Activated CD8-positive, alpha-beta T cell treated with anti-CD3 and anti-CD28 coated beads for 36 hours (primary cell): ENCODE data around the gene RNF39. TPM values are rescaled to one million over a fixed set of nuclear protein-coding genes. Genes with fewer than 3 reads are reported as not detected.

ENCODE experiments used
- ATAC-seq: fragments of 200-7000 bp; cut with Tn5 transposase; one replicate; pipeline ENCODE4 v1.10.0; 2021; ENCODE audit warnings: mild to moderate bottlenecking, moderate library complexity
- CTCF ChIA-PET: fragments of 350-600 bp; sonication (Branson Sonifier 250); formaldehyde crosslinking; loops from one replicate; lab custom pipeline; 2021; ENCODE audit warnings: antibody characterized with exemption; lab: Charles Lee
- POLR2A ChIA-PET: fragments of 350-600 bp; sonication (Branson Sonifier 250); formaldehyde crosslinking; loops from one replicate; lab custom pipeline; 2021; ENCODE audit warnings: antibody characterized with exemption; lab: Charles Lee
- DNase-seq: peaks from one replicate; pipeline ENCODE4 v3.0.0-alpha.2; 2020
- H3K27ac Mint-ChIP-seq: one replicate; pipeline ENCODE4 v1.8.0; 2021; ENCODE audit warnings: mild to moderate bottlenecking, mixed read lengths
- H3K27me3 Mint-ChIP-seq: one replicate; pipeline ENCODE4 v1.8.0; 2021; ENCODE audit warnings: mixed read lengths
- H3K36me3 Mint-ChIP-seq: one replicate; pipeline ENCODE4 v1.8.0; 2021; ENCODE audit warnings: low read depth, mixed read lengths
- H3K4me1 Mint-ChIP-seq: one replicate; pipeline ENCODE4 v1.8.0; 2021; ENCODE audit warnings: low read depth, mixed read lengths
- H3K4me3 Mint-ChIP-seq: one replicate; pipeline ENCODE4 v1.8.0; 2021; ENCODE audit warnings: mild to moderate bottlenecking, moderate library complexity, mixed read lengths
- H3K9me3 Mint-ChIP-seq: one replicate; pipeline ENCODE4 v1.8.0; 2021; ENCODE audit warnings: mixed read lengths
- CTCF ChIP-seq: fragments of 200-600 bp; IDR thresholded peaks from one replicate; pipeline ENCODE4 v1.8.0; 2022; ENCODE audit warnings: antibody characterized with exemption, mild to moderate bottlenecking
- intact Hi-C: fragments of 100-400 bp; cut with micrococcal nuclease; formaldehyde crosslinking; loops from one replicate; pipeline ENCODE4 v1.10.0; 2022
- total RNA-seq, 2 experiments: library from RNA; stranded (reverse); gene quantifications; one replicate each; pipeline ENCODE4 v1.2.3, GENCODE V29; 2021

RNF39 gene
- total RNA-seq, 2 experiments from 2014 or later, result not detected

GRCh38 chr6:30061858-30062458 is 13.6 kb downstream of the RNF39 start:
- CTCF ChIA-PET, result interaction anchor here (1.0 to 3.7 kb wide), 3 partner anchors 40 to 213 kb away, joined by 3 to 11 read pairs (median 4); no protein-coding TSS in a partner anchor
- H3K4me3 Mint-ChIP-seq, result peak overlapping the region; percentile 92

GRCh38 chr6:30061092-30061857 is 14.3 kb downstream of the RNF39 start, which contains the start of gene POLR1H:
Gene POLR1H (plus strand): TSS chr6:30061265. CDS start chr6:30061525, 260 bp downstream.
- intact Hi-C loops, result no loop called here
- POLR2A ChIA-PET, result interaction anchor here (0.9 to 2.5 kb wide), 9 partner anchors 9 to 174 kb away, joined by 3 to 9 read pairs (median 4); no protein-coding TSS in a partner anchor
- CTCF ChIA-PET, result interaction anchor here (0.7 to 3.7 kb wide), 6 partner anchors 24 to 411 kb away, joined by 3 to 11 read pairs (median 4); no protein-coding TSS in a partner anchor
- H3K27ac Mint-ChIP-seq, result peak within 1 kb of the TSS; percentile 99
- TF ChIP-seq CTCF, result no peak
- peak; percentile 92 for DNase-seq
- H3K4me1 Mint-ChIP-seq, result peaks cover 33% of the 10 kb centered on the region
- H3K4me3 Mint-ChIP-seq, result peak within 1 kb of the TSS; percentile 92
- ATAC-seq, result peak; percentile 87
- H3K36me3 Mint-ChIP-seq, result peaks cover 42% of the 10 kb centered on the region
- peaks cover 3% of the 10 kb centered on the region for H3K9me3 Mint-ChIP-seq
- H3K27me3 Mint-ChIP-seq, result no peaks in the 10 kb centered on the region

More at GRCh38 chr6:30061858-30062458, 13.6 kb downstream of the RNF39 start:
- ATAC-seq, result peak; percentile 55
- peaks cover 3% of the 10 kb centered on the region for H3K9me3 Mint-ChIP-seq
- peaks cover 35% of the 10 kb centered on the region for H3K4me1 Mint-ChIP-seq
- TF ChIP-seq CTCF, result no peak
- H3K27me3 Mint-ChIP-seq, result no peaks in the 10 kb centered on the region
- H3K27ac Mint-ChIP-seq, result peak overlapping the region; percentile 99
- POLR2A ChIA-PET, result interaction anchor here (0.6 to 2.5 kb wide), 6 partner anchors 9 to 175 kb away, joined by 3 to 8 read pairs (median 4); no protein-coding TSS in a partner anchor
- DNase-seq, result peak; percentile 57
- intact Hi-C loops, result no loop called here
- H3K36me3 Mint-ChIP-seq, result peaks cover 40% of the 10 kb centered on the region

GRCh38 chr6:30060606-30061091 is 14.9 kb downstream of the RNF39 start:
- CTCF ChIA-PET, result interaction anchor here (0.7 to 3.7 kb wide), 8 partner anchors 23 to 411 kb away, joined by 3 to 11 read pairs (median 4); no protein-coding TSS in a partner anchor
- Mint-ChIP-seq H3K4me1 (peaks cover 30% of the 10 kb centered on the region), H3K36me3 (peaks cover 43% of the 10 kb centered on the region), H3K27ac (peak overlapping the region; percentile 99), H3K4me3 (peak overlapping the region; percentile 92), H3K27me3 (no peaks in the 10 kb centered on the region), H3K9me3 (peaks cover 3% of the 10 kb centered on the region)
- POLR2A ChIA-PET, result interaction anchor here (0.7 to 2.5 kb wide), 11 partner anchors 8 to 173 kb away, joined by 3 to 9 read pairs (median 4); partner anchors contain the start of gene TRIM26
- intact Hi-C loops, result no loop called here
- DNase-seq, result peak; percentile 49
- TF ChIP-seq CTCF, result no peak
- ATAC-seq, result peak; percentile 14

GRCh38 chr6:30055513-30055912 is 20.1 kb downstream of the RNF39 start:
- Mint-ChIP-seq H3K27me3 (no peaks in the 10 kb centered on the region), H3K36me3 (peaks cover 30% of the 10 kb centered on the region), H3K9me3 (no peaks in the 10 kb centered on the region), H3K27ac (no peak overlapping the region), H3K4me1 (peaks cover 29% of the 10 kb centered on the region), H3K4me3 (no peak overlapping the region)
- TF ChIP-seq CTCF, result no peak
- DNase-seq (no peak), ATAC-seq (no peak)
- CTCF ChIA-PET, result no interaction called here
- POLR2A ChIA-PET, result no interaction called here
- intact Hi-C loops, result no loop called here
